Measurements from ENCODE around the gene FICD. TPM values are rescaled to one million over a fixed set of nuclear protein-coding genes. Genes with fewer than 3 reads are reported as not detected.

The FICD gene
- total and polyA plus RNA-seq, 9 of the 15 experiments (the other 6 are each of a cell fraction or from before 2014, with no cell fraction given): 0.88 to 4.5 (median 1.9) TPM

GRCh38 chr12:108564724-108565123, 49.6 kb downstream of the FICD start (continued):
- TF ChIP-seq, protein P1, sequence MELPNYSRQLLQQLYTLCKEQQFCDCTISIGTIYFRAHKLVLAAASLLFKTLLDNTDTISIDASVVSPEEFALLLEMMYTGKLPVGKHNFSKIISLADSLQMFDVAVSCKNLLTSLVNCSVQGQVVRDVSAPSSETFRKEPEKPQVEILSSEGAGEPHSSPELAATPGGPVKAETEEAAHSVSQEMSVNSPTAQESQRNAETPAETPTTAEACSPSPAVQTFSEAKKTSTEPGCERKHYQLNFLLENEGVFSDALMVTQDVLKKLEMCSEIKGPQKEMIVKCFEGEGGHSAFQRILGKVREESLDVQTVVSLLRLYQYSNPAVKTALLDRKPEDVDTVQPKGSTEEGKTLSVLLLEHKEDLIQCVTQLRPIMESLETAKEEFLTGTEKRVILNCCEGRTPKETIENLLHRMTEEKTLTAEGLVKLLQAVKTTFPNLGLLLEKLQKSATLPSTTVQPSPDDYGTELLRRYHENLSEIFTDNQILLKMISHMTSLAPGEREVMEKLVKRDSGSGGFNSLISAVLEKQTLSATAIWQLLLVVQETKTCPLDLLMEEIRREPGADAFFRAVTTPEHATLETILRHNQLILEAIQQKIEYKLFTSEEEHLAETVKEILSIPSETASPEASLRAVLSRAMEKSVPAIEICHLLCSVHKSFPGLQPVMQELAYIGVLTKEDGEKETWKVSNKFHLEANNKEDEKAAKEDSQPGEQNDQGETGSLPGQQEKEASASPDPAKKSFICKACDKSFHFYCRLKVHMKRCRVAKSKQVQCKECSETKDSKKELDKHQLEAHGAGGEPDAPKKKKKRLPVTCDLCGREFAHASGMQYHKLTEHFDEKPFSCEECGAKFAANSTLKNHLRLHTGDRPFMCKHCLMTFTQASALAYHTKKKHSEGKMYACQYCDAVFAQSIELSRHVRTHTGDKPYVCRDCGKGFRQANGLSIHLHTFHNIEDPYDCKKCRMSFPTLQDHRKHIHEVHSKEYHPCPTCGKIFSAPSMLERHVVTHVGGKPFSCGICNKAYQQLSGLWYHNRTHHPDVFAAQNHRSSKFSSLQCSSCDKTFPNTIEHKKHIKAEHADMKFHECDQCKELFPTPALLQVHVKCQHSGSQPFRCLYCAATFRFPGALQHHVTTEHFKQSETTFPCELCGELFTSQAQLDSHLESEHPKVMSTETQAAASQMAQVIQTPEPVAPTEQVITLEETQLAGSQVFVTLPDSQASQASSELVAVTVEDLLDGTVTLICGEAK (IDR thresholded peaks at IDR 0.05): no peak
- TF ChIP-seq, protein P1 (CRISPR knock-in tag; IDR thresholded peaks at IDR 0.05): no peak
- no peak for TF ChIP-seq TAF7 (tag; IDR thresholded peaks at IDR 0.05)
- TF ChIP-seq, protein P2, sequence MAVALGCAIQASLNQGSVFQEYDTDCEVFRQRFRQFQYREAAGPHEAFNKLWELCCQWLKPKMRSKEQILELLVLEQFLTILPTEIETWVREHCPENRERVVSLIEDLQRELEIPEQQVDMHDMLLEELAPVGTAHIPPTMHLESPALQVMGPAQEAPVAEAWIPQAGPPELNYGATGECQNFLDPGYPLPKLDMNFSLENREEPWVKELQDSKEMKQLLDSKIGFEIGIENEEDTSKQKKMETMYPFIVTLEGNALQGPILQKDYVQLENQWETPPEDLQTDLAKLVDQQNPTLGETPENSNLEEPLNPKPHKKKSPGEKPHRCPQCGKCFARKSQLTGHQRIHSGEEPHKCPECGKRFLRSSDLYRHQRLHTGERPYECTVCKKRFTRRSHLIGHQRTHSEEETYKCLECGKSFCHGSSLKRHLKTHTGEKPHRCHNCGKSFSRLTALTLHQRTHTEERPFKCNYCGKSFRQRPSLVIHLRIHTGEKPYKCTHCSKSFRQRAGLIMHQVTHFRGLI (CRISPR knock-in tag; IDR thresholded peaks at IDR 0.05): no peak
- no peak for TF ChIP-seq YY1 (IDR thresholded peaks at IDR 0.05; ENCODE audit: borderline replicate concordance in 1 of 3, control insufficient read depth in 1 of 3, extremely low read depth in 1 of 3, insufficient read depth in 3 of 3, insufficient read length in 1 of 3, insufficient replicate concordance in 2 of 3, low read depth in 1 of 3, low read length in 2 of 3)
- TF ChIP-seq SMARCA4 (IDR thresholded peaks at IDR 0.05): peak; percentile 69
- TF ChIP-seq, protein P3, sequence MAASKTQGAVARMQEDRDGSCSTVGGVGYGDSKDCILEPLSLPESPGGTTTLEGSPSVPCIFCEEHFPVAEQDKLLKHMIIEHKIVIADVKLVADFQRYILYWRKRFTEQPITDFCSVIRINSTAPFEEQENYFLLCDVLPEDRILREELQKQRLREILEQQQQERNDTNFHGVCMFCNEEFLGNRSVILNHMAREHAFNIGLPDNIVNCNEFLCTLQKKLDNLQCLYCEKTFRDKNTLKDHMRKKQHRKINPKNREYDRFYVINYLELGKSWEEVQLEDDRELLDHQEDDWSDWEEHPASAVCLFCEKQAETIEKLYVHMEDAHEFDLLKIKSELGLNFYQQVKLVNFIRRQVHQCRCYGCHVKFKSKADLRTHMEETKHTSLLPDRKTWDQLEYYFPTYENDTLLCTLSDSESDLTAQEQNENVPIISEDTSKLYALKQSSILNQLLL (CRISPR knock-in tag; IDR thresholded peaks at IDR 0.05; ENCODE audit: borderline replicate concordance): no peak
- peak; percentile 29; the same call in 1 of the 2 replicates for TF ChIP-seq EP300 (IDR thresholded peaks at IDR 0.05; ENCODE audit: low read length)
- TF ChIP-seq HMG20B (CRISPR knock-in tag; IDR thresholded peaks at IDR 0.05): no peak
- TF ChIP-seq ZNF124 (CRISPR knock-in tag; IDR thresholded peaks at IDR 0.05): no peak
- TF ChIP-seq GTF2E2 (tag; IDR thresholded peaks at IDR 0.05): no peak
- TF ChIP-seq TCF7L2 (IDR thresholded peaks at IDR 0.05; ENCODE audit: low read depth, low read length): no peak
- TF ChIP-seq, protein P4, sequence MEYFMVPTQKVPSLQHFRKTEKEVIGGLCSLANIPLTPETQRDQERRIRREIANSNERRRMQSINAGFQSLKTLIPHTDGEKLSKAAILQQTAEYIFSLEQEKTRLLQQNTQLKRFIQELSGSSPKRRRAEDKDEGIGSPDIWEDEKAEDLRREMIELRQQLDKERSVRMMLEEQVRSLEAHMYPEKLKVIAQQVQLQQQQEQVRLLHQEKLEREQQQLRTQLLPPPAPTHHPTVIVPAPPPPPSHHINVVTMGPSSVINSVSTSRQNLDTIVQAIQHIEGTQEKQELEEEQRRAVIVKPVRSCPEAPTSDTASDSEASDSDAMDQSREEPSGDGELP (CRISPR knock-in tag; IDR thresholded peaks at IDR 0.05; ENCODE audit: borderline replicate concordance): no peak
- TF ChIP-seq ZNF76 (CRISPR knock-in tag; IDR thresholded peaks at IDR 0.05; ENCODE audit: borderline replicate concordance): no peak
- no peak; the same call in 1 of the 2 replicates for TF ChIP-seq STAT5A (IDR thresholded peaks at IDR 0.05; ENCODE audit: borderline replicate concordance, low read length)

Data from K562 (cell line).